ENCODE measurements around the gene BAG2. TPM values are rescaled to one million over a fixed set of nuclear protein-coding genes. Genes with fewer than 3 reads are reported as not detected.

BAG2 gene
- total and polyA plus RNA-seq, 10 of the 15 experiments (the other 5 are each of a cell fraction or from before 2014, with no cell fraction given): 7.7 to 17.6 (median 9.6) TPM

GRCh38 chr6:57182017-57182432, 9.9 kb downstream of the BAG2 start (continued):
- TF ChIP-seq ZBTB11 (CRISPR knock-in tag; IDR thresholded peaks at IDR 0.05): no peak

GRCh38 chr6:57183336-57183735, 11.2 kb downstream of the BAG2 start:
- ATAC-seq: no peak
- H3K27me3 ChIP-seq (replicated peaks in 1 of 2; ENCODE audit: control insufficient read depth in 2 of 2, insufficient read depth in 2 of 2, low read length in 1 of 2): no peaks in the 10 kb centered on the region
- intact Hi-C loops (cut with micrococcal nuclease; ENCODE audit: unreplicated experiment): no loop called here
- H3K9ac ChIP-seq (ENCODE audit: control insufficient read depth, insufficient read depth, low read length): no peak overlapping the region
- ChIA-PET CTCF (interaction anchor here (0.9 to 1.5 kb wide), 2 partner anchors 11 to 279 kb away, joined by 3 to 4 read pairs; partner anchors contain the start of gene BAG2), SMC1A (ENCODE audit: uncharacterized antibody, unreplicated experiment) (interaction anchor here (0.8 to 2.3 kb wide), 3 partner anchors 12 to 245 kb away, joined by 3 to 6 read pairs (median 4); partner anchors contain the start of gene BAG2), POLR2A (interaction anchor here (1.2 kb wide), 1 partner anchor 9 kb away, joined by 4 read pairs; no protein-coding TSS in a partner anchor), RAD21 (ENCODE audit: unreplicated experiment) (no interaction called here)
- in situ Hi-C loops (cut with MboI): no loop called here
- H3K4me2 ChIP-seq (ENCODE audit: control insufficient read depth, insufficient read depth): no peak overlapping the region
- H3K79me2 ChIP-seq (ENCODE audit: control insufficient read depth, insufficient read depth, low read length): peaks cover 24% of the 10 kb centered on the region
- no peaks in the 10 kb centered on the region for H3K4me1 ChIP-seq (ENCODE audit: control insufficient read depth, insufficient read depth, low read length)
- no peak overlapping the region for H3K4me3 ChIP-seq
- no peaks in the 10 kb centered on the region for H4K20me1 ChIP-seq (ENCODE audit: control insufficient read depth, insufficient read depth)
- no TSS peak for BruUV-seq (replicated peaks)
- no peak overlapping the region for H3K27ac ChIP-seq (ENCODE audit: control insufficient read depth, insufficient read depth)
- 78% methylated on average over 2 of the region's 2 CpGs for WGBS (ENCODE audit: insufficient coverage, insufficient replicate concordance, low lambda C conversion rate, missing lambda C conversion rate)
- H3K36me3 ChIP-seq (ENCODE audit: control insufficient read depth in 2 of 2, insufficient read depth in 2 of 2, low read length in 1 of 2): peaks cover 2 to 10% of the 10 kb centered on the region in 2 experiments; a peak in 3 of 4 replicates
- no peak for FAIRE-seq
- H2AFZ ChIP-seq (ENCODE audit: control insufficient read depth, low read depth, low read length): no peak overlapping the region
- no peak for DNase-seq (ENCODE audit: low read depth, low spot score)
- H3K9me3 ChIP-seq (replicated peaks; ENCODE audit: control insufficient read depth, insufficient read depth, low read length): no peaks in the 10 kb centered on the region
- TF ChIP-seq GABPA (IDR thresholded peaks at IDR 0.05; ENCODE audit: low read depth): no peak
- no peak for TF ChIP-seq ATF2 (IDR thresholded peaks at IDR 0.05; ENCODE audit: low read length)
- TF ChIP-seq MYC (IDR thresholded peaks at IDR 0.05; ENCODE audit: insufficient read depth, insufficient read length, insufficient replicate concordance, low read length, severe bottlenecking): no peak
- no peak for TF ChIP-seq ZNF217 (IDR thresholded peaks at IDR 0.05)
- TF ChIP-seq ZNF384 (IDR thresholded peaks at IDR 0.05; ENCODE audit: borderline replicate concordance, low read depth, low read length): no peak
- TF ChIP-seq TCF3 (IDR thresholded peaks at IDR 0.05; ENCODE audit: borderline replicate concordance, insufficient read depth, low read depth, low read length): no peak
- no peak for TF ChIP-seq SMAD1 (IDR thresholded peaks at IDR 0.05; ENCODE audit: low read depth, partially characterized antibody)
- no peak for TF ChIP-seq HDAC6 (IDR thresholded peaks at IDR 0.05; ENCODE audit: unreplicated experiment)
- no peak for TF ChIP-seq CHD1 (IDR thresholded peaks at IDR 0.05; ENCODE audit: low read depth, low read length)
- no peak for TF ChIP-seq KLF5 (IDR thresholded peaks at IDR 0.05; ENCODE audit: partially characterized antibody)
- no peak for TF ChIP-seq HDAC2 (IDR thresholded peaks at IDR 0.05)
- no peak for TF ChIP-seq USF2 (IDR thresholded peaks at IDR 0.05; ENCODE audit: borderline replicate concordance, low read depth, low read length)
- TF ChIP-seq STAT3 (IDR thresholded peaks at IDR 0.05; ENCODE audit: low read depth, low read length): no peak
- TF ChIP-seq IKZF2 (IDR thresholded peaks at IDR 0.05): no peak
- TF ChIP-seq RCOR1 (conservative IDR thresholded peaks at IDR 0.05; ENCODE audit: low read depth, low read length): no peak

Measured in GM12878 (cell line).